HL-60 (cell line): Measurements from ENCODE around the gene KLHL7.
"Not testable (repeated sequence)": the region's sequence is repeated elsewhere in the genome, so short reads cannot be mapped to it uniquely, and the experiment has no call there.

ENCODE experiments used
- DNase-seq, 2 experiments: peaks; one replicate each; pipeline ENCODE4 v3.0.0-alpha.2; 2010 to 2020; ENCODE audit warnings: low read depth in 1 of 2, low spot score in 1 of 2
- H3K27ac ChIP-seq: fragments of 250-450 bp; sonication (Bioruptor Pico); replicated peaks from 2 replicates; pipeline ENCODE4 v1.5.1; 2020; ENCODE audit warnings: mild to moderate bottlenecking, moderate library complexity
- H3K27me3 ChIP-seq: fragments of 250-450 bp; sonication (Bioruptor Pico); 2 replicates; pipeline ENCODE4 v1.5.1; 2021; ENCODE audit warnings: mild to moderate bottlenecking, moderate library complexity; ENCODE audit not compliant: insufficient read depth, poor library complexity, severe bottlenecking
- H3K4me3 ChIP-seq: replicated peaks from 2 replicates; pipeline ENCODE4 v1.5.1; 2011; ENCODE audit warnings: mild to moderate bottlenecking, control low read depth, low read length; ENCODE audit not compliant: insufficient read depth
- GABPA ChIP-seq: IDR thresholded peaks from 2 replicates; pipeline ENCODE4 v1.6.1; 2012; ENCODE audit warnings: low read depth
- POLR2AphosphoS5 ChIP-seq: IDR thresholded peaks from 2 replicates; pipeline ENCODE4 v1.6.1; 2012; ENCODE audit warnings: low read depth
- REST ChIP-seq: IDR thresholded peaks from 2 replicates; pipeline ENCODE4 v1.6.1; 2012; ENCODE audit warnings: low read depth; ENCODE audit not compliant: insufficient replicate concordance
- SPI1 ChIP-seq: IDR thresholded peaks from 2 replicates; pipeline ENCODE4 v1.6.1; 2012; ENCODE audit warnings: low read depth, mild to moderate bottlenecking, borderline replicate concordance
- TF ChIP-seq, protein P1 (sequence below): IDR thresholded peaks from one replicate; pipeline ENCODE4 v1.5.1; 2011; ENCODE audit warnings: low read length, control low read depth, inconsistent platforms; ENCODE audit not compliant: insufficient read depth

Gene KLHL7

GRCh38 chr7:23183279-23184012, 77.9 kb downstream of the KLHL7 start:
- peak overlapping the region; percentile 76 for H3K4me3 ChIP-seq
- peak in 1 of 2 experiments; percentile 61 for DNase-seq
- peak; percentile 81 for TF ChIP-seq SPI1
- no peak for TF ChIP-seq GABPA
- peak overlapping the region; percentile 98 for H3K27ac ChIP-seq
- H3K27me3 ChIP-seq, result no peaks in the 10 kb centered on the region

GRCh38 chr7:23184291-23184690, 78.7 kb downstream of the KLHL7 start:
- no peaks in the 10 kb centered on the region for H3K27me3 ChIP-seq
- DNase-seq, result no peak
- TF ChIP-seq REST (no peak), GABPA (no peak), SPI1 (no peak), POLR2AphosphoS5 (no peak)
- TF ChIP-seq, protein P1, sequence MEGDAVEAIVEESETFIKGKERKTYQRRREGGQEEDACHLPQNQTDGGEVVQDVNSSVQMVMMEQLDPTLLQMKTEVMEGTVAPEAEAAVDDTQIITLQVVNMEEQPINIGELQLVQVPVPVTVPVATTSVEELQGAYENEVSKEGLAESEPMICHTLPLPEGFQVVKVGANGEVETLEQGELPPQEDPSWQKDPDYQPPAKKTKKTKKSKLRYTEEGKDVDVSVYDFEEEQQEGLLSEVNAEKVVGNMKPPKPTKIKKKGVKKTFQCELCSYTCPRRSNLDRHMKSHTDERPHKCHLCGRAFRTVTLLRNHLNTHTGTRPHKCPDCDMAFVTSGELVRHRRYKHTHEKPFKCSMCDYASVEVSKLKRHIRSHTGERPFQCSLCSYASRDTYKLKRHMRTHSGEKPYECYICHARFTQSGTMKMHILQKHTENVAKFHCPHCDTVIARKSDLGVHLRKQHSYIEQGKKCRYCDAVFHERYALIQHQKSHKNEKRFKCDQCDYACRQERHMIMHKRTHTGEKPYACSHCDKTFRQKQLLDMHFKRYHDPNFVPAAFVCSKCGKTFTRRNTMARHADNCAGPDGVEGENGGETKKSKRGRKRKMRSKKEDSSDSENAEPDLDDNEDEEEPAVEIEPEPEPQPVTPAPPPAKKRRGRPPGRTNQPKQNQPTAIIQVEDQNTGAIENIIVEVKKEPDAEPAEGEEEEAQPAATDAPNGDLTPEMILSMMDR, result no peak
- no peak overlapping the region; the same call in 1 of the 2 replicates for H3K4me3 ChIP-seq
- H3K27ac ChIP-seq, result peak overlapping the region; percentile 29

DNA sequence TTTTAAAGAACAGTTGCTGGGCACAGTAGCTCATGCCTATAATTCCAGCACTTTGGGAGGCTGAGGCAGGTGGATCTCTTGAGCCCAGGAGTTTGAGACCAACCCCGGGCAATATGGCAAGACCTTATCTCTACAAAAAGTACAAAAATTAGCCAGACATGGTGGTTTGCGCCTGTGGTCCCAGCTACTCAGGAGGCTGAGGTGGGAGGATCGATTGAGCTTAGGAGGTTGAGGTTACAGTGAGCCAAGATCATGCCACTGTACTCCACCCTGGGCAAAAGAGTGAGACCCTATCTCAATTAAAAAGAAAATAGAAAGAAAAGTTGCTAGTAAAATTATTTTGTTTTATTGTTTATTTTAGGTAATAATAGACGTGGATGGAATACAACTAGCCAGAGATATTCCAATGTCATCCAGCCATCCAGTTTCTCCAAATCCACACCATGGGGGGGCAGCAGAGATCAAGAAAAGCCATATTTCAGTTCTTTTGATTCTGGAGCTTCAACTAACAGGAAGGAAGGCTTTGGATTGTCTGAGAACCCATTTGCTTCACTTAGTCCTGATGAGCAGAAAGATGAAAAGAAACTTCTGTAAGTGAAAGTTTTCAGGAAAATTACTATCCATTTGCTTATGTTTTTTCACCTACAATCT, 79.2 kb downstream of the KLHL7 start:
- TF ChIP-seq, protein P1, result no peak
- Histone ChIP-seq H3K27ac (no peak overlapping the region; the same call in 1 of the 2 replicates), H3K4me3 (no peak overlapping the region), H3K27me3 (no peaks in the 10 kb centered on the region)
- DNase-seq, result peak in 1 of 2 experiments; percentile 49

GRCh38 chr7:23185980-23186379, 80.4 kb downstream of the KLHL7 start:
- TF ChIP-seq GABPA, result no peak
- Histone ChIP-seq H3K27me3 (no peaks in the 10 kb centered on the region), H3K27ac (no peak overlapping the region), H3K4me3 (no peak overlapping the region)
- no peak for DNase-seq

DNA sequence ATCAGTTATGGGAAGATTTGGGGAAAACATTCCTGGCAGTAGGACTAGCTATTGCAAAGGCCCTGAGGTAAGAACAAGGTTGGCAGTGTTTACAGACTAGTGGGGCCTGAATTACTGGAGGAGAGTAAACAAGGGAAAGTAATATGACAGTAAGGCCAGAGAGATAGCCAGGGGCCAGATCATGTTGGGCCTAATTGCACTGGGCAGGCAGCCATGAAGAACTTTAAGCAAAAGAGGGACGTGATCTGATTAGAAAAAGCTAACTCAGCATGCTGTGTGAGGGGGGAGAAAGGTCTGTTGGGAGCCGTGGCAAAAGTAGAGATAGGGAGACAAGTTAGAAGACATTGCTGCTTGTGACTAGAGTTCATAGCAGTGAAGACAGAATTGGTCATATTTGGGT, 85.4 kb downstream of the KLHL7 start:
- no peak for DNase-seq
- H3K27me3 ChIP-seq, result no peaks in the 10 kb centered on the region
- no peak overlapping the region for H3K27ac ChIP-seq
- no peak for TF ChIP-seq POLR2AphosphoS5
- H3K4me3 ChIP-seq, result no peak overlapping the region

DNA sequence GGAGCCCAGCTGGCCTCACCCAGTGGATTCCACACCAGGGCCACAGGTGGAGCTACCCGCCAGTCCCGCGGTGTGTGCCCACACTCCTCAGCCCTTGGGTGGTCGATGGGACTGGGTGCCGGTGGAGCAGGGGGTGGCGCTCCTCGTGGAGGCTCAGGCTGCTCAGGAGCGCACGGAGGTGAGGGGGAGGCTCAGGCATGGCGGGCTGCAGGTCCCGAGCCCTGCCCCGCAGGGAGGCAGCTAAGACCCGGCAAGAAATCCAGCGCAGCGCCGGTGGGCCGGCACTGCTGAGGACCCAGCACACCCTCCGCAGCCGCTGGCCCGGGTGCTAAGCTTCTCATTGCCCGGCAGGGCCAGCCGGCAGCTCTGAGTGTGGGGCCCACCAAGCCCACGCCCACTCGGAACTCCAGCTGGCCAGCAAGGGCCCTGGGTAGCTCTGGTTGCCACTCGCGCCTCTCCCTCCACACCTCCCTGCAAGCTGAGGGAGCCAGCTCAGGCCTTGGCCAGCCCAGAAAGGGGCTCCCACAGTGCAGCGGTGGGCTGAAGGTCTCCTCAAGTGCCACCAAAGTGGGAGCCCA, 88.2 kb downstream of the KLHL7 start:
- H3K27ac ChIP-seq, H3K27me3 ChIP-seq, DNase-seq, H3K4me3 ChIP-seq: not testable (repeated sequence)
- TF ChIP-seq POLR2AphosphoS5, result peak; percentile 18; the same call in 1 of the 2 replicates
